Activated naive CD8-positive, alpha-beta T cell treated with anti-CD3 and anti-CD28 coated beads, Interleukin-2, amount 10 ng/mL, durations not matched to agents 7 days and 5 days (primary cell): ENCODE data around the gene ABCC2. TPM values are rescaled to one million over a fixed set of nuclear protein-coding genes. Genes with fewer than 3 reads are reported as not detected.
A peak's percentile ranks its signal among the peaks of the same experiment; 100 is the strongest.
"Not testable (repeated sequence)": the region's sequence is repeated elsewhere in the genome, so short reads cannot be mapped to it uniquely, and the experiment has no call there.

Experiments
- ATAC-seq: fragments of 150-1000 bp; cut with Tn5 transposase; one replicate; pipeline ENCODE4 v1.10.0; 2021; ENCODE audit warnings: low read depth, moderate library complexity
- POLR2A ChIA-PET: fragments of 350-600 bp; sonication (Branson Sonifier 250); formaldehyde crosslinking; loops from one replicate; lab custom pipeline; 2021; ENCODE audit warnings: antibody characterized with exemption; lab: Charles Lee
- DNase-seq: peaks from one replicate; pipeline ENCODE4 v3.0.0; 2021
- H3K27ac Mint-ChIP-seq: one replicate; pipeline ENCODE4 v1.8.0; 2022; ENCODE audit warnings: mild to moderate bottlenecking, mixed read lengths
- H3K27me3 Mint-ChIP-seq: one replicate; pipeline ENCODE4 v1.8.0; 2022; ENCODE audit warnings: mild to moderate bottlenecking, moderate library complexity, mixed read lengths
- H3K36me3 Mint-ChIP-seq: one replicate; pipeline ENCODE4 v1.8.0; 2021; ENCODE audit warnings: mild to moderate bottlenecking, mixed read lengths
- H3K4me1 Mint-ChIP-seq: one replicate; pipeline ENCODE4 v1.8.0; 2021; ENCODE audit warnings: mixed read lengths
- H3K4me3 Mint-ChIP-seq: one replicate; pipeline ENCODE4 v1.8.0; 2022; ENCODE audit warnings: mild to moderate bottlenecking, moderate library complexity, mixed read lengths
- H3K9me3 Mint-ChIP-seq: one replicate; pipeline ENCODE4 v1.8.0; 2021; ENCODE audit warnings: mixed read lengths
- total RNA-seq, 2 experiments: library from RNA; stranded (reverse); gene quantifications; one replicate each; pipeline ENCODE4 v1.2.3, GENCODE V29; 2021

The ABCC2 gene
- total RNA-seq, 2 experiments from 2014 or later: 2.4 to 2.5 TPM

DNA sequence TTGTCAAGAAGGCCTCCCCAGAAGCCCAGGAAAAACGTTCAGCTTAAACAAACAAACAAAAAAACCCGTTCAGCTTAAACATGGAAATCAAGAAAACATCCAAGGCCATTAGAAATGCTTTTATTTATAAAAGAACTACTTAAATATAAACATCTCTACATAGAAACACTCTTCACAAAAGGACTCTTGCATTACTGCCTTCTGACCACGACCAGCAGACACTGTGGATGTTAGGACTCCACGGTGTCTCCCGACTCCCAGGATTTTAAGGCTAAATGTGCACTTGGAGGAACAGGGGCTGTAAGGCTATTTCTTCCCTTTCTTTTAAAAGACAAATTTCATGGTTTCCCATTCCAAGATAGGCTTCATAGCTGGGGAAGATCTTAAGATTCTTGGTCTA is 93.0 kb downstream of the ABCC2 start:
- ATAC-seq (no peak), DNase-seq (no peak)
- POLR2A ChIA-PET: no interaction called here
- no peaks in the 10 kb centered on the region for H3K9me3 Mint-ChIP-seq
- peaks cover 22% of the 10 kb centered on the region for H3K27me3 Mint-ChIP-seq
- peaks cover 8% of the 10 kb centered on the region for H3K4me1 Mint-ChIP-seq
- H3K27ac Mint-ChIP-seq: no peak overlapping the region
- peaks cover 26% of the 10 kb centered on the region for H3K36me3 Mint-ChIP-seq
- no peak overlapping the region for H3K4me3 Mint-ChIP-seq

DNA sequence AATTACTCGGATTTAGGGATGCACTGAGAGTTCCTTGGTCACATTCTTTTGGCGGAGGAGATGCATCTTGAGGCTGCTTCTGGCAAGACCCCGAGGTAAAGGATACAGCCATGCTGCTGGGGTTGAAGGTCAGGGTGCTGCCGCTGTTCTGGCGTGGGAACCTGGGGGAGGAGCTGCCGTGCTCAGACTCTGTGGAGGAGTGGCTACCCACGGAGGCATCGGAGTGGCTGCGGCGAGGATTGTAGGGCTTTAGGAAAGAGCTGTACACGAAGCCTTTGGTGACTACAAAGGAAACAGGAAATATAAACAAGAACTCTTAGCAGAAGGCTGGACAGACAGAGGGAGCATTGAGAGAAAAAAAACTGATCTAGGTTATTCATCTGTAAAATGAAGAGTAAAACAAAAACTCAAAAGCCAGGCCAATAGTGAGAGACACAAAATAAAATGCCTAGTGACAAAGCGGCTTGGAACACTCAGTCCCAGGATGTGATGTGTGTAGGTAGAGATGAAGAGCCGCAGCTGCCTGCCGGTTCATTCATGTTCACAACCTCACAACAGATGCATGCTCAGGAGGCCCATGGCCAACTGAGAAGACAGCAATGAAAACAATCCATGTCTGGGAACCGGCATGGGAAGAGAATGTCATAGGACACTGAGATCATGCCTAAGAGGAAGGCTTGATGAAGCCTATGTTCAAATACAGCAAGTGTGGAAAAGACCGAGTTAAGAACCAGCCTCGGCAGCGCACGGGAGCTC is 97.8 kb downstream of the ABCC2 start:
- H3K27ac Mint-ChIP-seq: no peak overlapping the region

GRCh38 chr10:99881371-99881770 is 98.9 kb downstream of the ABCC2 start:
- H3K27ac Mint-ChIP-seq: peak overlapping the region; percentile 27
- POLR2A ChIA-PET: no interaction called here
- DNase-seq (no peak), ATAC-seq (peak; percentile 61)
- H3K27me3 Mint-ChIP-seq: no peaks in the 10 kb centered on the region
- H3K4me3 Mint-ChIP-seq: no peak overlapping the region
- H3K36me3 Mint-ChIP-seq: peaks cover 26% of the 10 kb centered on the region
- H3K4me1 Mint-ChIP-seq: peaks cover 11% of the 10 kb centered on the region
- no peaks in the 10 kb centered on the region for H3K9me3 Mint-ChIP-seq

More for the DNA sequence above, 97.8 kb downstream of the ABCC2 start:
- Mint-ChIP-seq H3K4me1 (peaks cover 11% of the 10 kb centered on the region), H3K27me3 (peaks cover 1% of the 10 kb centered on the region), H3K4me3 (no peak overlapping the region), H3K36me3 (peaks cover 30% of the 10 kb centered on the region), H3K9me3 (no peaks in the 10 kb centered on the region)
- ATAC-seq (no peak), DNase-seq (no peak)
- POLR2A ChIA-PET: no interaction called here

- Mint-ChIP-seq H3K36me3 (peaks cover 17% of the 10 kb centered on the region), H3K9me3 (no peaks in the 10 kb centered on the region), H3K4me3 (no peak overlapping the region), H3K27me3 (no peaks in the 10 kb centered on the region), H3K27ac (no peak overlapping the region), H3K4me1 (peaks cover 5% of the 10 kb centered on the region)
- POLR2A ChIA-PET: interaction anchor here (0.6 kb wide), 1 partner anchor 268 kb away, joined by 3 read pairs; no protein-coding TSS in a partner anchor
- no peak for ATAC-seq
- no peak for DNase-seq
Observed at GRCh38 chr10:99883523-99883922, 101.1 kb downstream of the ABCC2 start.

GRCh38 chr10:99888622-99889021 is 106.2 kb downstream of the ABCC2 start:
- ATAC-seq (no peak), DNase-seq (no peak)
- Mint-ChIP-seq H3K27me3 (no peaks in the 10 kb centered on the region), H3K4me3 (no peak overlapping the region), H3K27ac (no peak overlapping the region), H3K36me3 (peaks cover 1% of the 10 kb centered on the region), H3K9me3 (no peaks in the 10 kb centered on the region), H3K4me1 (no peaks in the 10 kb centered on the region)
- POLR2A ChIA-PET: no interaction called here

DNA sequence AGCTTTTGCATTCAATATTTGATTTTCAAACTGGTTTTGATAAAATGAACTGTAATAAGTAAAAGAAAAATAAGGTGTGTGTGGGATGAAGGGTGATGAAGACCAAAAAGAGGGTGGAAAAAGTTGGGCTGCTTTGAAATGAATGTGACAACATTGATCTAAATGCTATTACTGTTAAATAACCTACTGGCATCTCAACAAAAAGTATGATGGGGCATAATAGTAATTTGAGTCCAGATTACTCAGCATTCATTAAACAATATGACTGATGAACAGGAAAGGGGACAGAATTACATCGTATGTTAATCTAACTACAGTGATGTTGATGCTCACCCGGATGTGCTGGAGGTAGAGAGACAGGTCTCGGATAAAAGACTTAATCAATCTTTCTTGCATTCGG is 112.2 kb downstream of the ABCC2 start:
- ATAC-seq (no peak), DNase-seq (no peak)
- H3K4me3 Mint-ChIP-seq: no peak overlapping the region
- H3K27me3 Mint-ChIP-seq: no peaks in the 10 kb centered on the region
- peaks cover 5% of the 10 kb centered on the region for H3K36me3 Mint-ChIP-seq
- H3K4me1 Mint-ChIP-seq: no peaks in the 10 kb centered on the region
- H3K27ac Mint-ChIP-seq: no peak overlapping the region
- POLR2A ChIA-PET: interaction anchor here (0.6 kb wide), 1 partner anchor 236 kb away, joined by 3 read pairs; no protein-coding TSS in a partner anchor
- no peaks in the 10 kb centered on the region for H3K9me3 Mint-ChIP-seq

- H3K9me3 Mint-ChIP-seq, H3K4me1 Mint-ChIP-seq, H3K27me3 Mint-ChIP-seq, H3K4me3 Mint-ChIP-seq, H3K36me3 Mint-ChIP-seq, H3K27ac Mint-ChIP-seq, DNase-seq, ATAC-seq: not testable (repeated sequence)
- POLR2A ChIA-PET: interaction anchor here (0.6 kb wide), 1 partner anchor 235 kb away, joined by 3 read pairs; no protein-coding TSS in a partner anchor
Observed at GRCh38 chr10:99895066-99895465, 112.6 kb downstream of the ABCC2 start.

- DNase-seq (no peak), ATAC-seq (no peak)
- H3K4me3 Mint-ChIP-seq: no peak overlapping the region
- POLR2A ChIA-PET: no interaction called here
- no peak overlapping the region for H3K27ac Mint-ChIP-seq
- no peaks in the 10 kb centered on the region for H3K9me3 Mint-ChIP-seq
- H3K27me3 Mint-ChIP-seq: no peaks in the 10 kb centered on the region
- H3K36me3 Mint-ChIP-seq: peaks cover 5% of the 10 kb centered on the region
- no peaks in the 10 kb centered on the region for H3K4me1 Mint-ChIP-seq
Observed at GRCh38 chr10:99895867-99896266, 113.4 kb downstream of the ABCC2 start.

Other genes with a start within 250 kb of the ABCC2 start
- gene NKX2-3, start 249.7 kb upstream of the ABCC2 start, total RNA-seq: not detected
- 10 to 100 TPM; 77.2 to 84.7 TPM for gene SLC25A28, start 162.2 kb upstream of the ABCC2 start, total RNA-seq
- gene ENTPD7, start 123.1 kb upstream of the ABCC2 start, total RNA-seq: 1 to 10 TPM; 3.3 to 3.5 TPM
- gene COX15, start 50.5 kb upstream of the ABCC2 start, total RNA-seq: 10 to 100 TPM; 39.4 to 46.0 TPM
- gene CUTC, start 50.4 kb upstream of the ABCC2 start, total RNA-seq: 10 to 100 TPM; 26.0 to 31.5 TPM
- gene DNMBP, start 227.3 kb downstream of the ABCC2 start, total RNA-seq: 1 to 10 TPM; 5.2 to 6.0 TPM